Fibroblast of pulmonary artery (primary cell): ENCODE measurements around the gene NEU4.

Experiments
- DNase-seq: peaks from one replicate; pipeline ENCODE4 v3.0.0-alpha.2; 2010; ENCODE audit warnings: low read depth
- H3K4me3 ChIP-seq: replicated peaks from 2 replicates; pipeline ENCODE4 v1.5.1; 2011; ENCODE audit warnings: low read depth, mild to moderate bottlenecking, control low read depth, low read length, moderate library complexity
- TF ChIP-seq, protein P1 (sequence below): IDR thresholded peaks from 2 replicates; pipeline ENCODE4 v1.5.1; 2011; ENCODE audit warnings: mild to moderate bottlenecking, control low read depth, low read length, inconsistent platforms; ENCODE audit errors: missing control alignments

The NEU4 gene

DNA sequence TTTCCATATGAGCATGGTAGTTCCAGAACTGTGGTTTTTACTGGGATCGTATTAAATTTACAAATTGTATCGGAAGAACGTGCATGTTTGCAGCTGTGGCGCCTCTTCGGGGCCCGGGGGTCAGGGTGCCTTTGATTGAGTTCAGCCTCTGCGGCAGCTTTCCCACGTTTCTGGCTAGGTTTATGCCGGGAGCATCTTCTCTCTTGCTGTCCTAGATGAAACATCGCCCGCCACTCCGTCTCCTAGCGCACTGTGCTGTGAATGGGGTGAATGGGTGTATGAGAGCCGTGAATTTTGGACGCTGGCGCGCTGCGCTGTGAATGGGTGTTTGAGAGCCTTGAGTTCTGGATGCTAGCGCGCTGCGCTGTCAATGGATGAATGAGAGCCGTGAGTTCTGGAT is 37.4 kb downstream of the NEU4 start:
- TF ChIP-seq, protein P1, sequence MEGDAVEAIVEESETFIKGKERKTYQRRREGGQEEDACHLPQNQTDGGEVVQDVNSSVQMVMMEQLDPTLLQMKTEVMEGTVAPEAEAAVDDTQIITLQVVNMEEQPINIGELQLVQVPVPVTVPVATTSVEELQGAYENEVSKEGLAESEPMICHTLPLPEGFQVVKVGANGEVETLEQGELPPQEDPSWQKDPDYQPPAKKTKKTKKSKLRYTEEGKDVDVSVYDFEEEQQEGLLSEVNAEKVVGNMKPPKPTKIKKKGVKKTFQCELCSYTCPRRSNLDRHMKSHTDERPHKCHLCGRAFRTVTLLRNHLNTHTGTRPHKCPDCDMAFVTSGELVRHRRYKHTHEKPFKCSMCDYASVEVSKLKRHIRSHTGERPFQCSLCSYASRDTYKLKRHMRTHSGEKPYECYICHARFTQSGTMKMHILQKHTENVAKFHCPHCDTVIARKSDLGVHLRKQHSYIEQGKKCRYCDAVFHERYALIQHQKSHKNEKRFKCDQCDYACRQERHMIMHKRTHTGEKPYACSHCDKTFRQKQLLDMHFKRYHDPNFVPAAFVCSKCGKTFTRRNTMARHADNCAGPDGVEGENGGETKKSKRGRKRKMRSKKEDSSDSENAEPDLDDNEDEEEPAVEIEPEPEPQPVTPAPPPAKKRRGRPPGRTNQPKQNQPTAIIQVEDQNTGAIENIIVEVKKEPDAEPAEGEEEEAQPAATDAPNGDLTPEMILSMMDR, result no peak
- no peak overlapping the region for H3K4me3 ChIP-seq

DNA sequence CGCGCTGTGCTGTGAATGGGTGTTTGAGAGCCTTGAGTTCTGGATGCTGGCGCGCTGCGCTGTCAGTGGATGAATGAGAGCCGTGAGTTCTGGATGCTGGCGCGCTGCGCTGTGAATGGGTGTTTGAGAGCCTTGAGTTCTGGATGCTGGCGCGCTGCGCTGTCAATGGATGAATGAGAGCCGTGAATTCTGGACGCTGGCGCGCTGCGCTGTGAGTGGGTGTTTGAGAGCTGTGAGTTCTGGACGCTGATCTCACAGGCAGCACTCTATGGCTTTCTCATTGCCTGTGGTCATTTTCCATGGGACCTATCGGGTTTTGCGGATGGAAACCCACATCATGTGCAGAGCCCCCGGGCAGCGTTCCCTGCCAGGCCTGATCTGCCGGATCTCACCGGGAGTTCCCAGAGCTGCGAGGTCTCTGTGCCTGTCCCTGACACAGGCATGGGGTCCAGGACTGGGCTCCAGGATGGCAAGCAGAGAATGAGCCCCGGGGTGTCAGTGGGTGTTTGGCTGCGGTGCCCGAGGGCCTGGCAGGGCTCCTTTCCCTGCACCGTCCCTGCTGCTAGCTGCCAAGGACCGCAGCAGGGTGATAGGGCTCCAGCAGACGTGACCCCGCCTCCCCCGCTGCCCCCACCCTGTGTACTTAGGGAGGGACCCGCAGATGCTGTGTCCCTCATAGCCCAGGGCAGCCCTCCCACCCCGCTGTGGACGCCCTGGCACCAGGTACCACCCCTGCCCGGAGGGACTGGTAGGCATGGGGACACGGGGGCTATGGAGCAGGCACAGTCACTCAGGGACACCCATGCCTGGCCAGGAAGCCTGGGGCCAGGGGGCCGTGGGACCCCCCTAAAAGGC is 40.0 kb downstream of the NEU4 start:
- TF ChIP-seq, protein P1, result no peak
- no peak overlapping the region for H3K4me3 ChIP-seq
- no peak for DNase-seq

More for the DNA sequence above, 37.4 kb downstream of the NEU4 start:
- no peak for DNase-seq

- DNase-seq, result no peak
- TF ChIP-seq, protein P1, result no peak
- no peak overlapping the region for H3K4me3 ChIP-seq
Observed at GRCh38 chr2:241849616-241850543, 40.9 kb downstream of the NEU4 start.

- no peak for DNase-seq
- H3K4me3 ChIP-seq, result no peak overlapping the region
- TF ChIP-seq, protein P1, result no peak
Observed at GRCh38 chr2:241850544-241851324, 41.7 kb downstream of the NEU4 start.

DNA sequence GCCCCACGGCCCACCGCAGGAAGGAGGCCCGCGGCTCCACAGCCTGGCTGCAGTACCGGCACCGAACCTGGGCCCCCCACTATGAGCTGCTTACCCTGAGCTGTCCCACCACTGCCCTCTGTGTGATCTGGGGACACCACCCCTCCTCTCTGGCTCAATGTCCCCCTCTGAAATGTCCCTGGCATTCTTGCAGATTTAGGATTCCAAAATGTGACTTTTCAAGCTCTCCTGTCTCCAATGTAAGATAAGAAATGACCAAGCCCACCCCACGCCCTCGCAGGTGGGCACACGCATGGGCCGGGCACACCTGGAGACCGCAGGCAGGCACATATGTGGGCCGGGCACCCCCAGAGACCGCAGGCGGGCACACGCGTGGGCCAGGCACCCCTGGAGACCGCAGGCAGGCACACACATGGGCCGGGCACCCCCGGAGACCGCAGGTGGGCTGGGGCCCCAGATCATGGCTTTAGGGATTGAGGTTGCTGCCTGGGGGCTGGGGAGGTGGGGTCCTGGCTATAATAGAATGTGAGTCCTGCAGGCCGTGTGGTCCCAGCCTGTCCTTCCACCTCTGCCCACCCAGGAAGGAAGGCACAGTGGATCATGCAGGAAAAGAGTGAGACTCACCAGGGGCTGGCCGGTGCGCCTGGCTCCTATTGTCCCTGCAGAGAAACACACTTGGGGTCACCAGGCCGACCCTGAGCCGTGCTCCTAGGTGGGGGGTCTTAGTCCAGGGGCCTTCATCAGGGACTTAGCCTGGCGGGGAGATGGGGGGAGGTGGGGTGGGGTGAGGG is 42.5 kb downstream of the NEU4 start:
- TF ChIP-seq, protein P1, result no peak
- no peak for DNase-seq
- H3K4me3 ChIP-seq, result no peak overlapping the region
